ENCODE results near the gene CPNE4.

Gene CPNE4

DNA sequence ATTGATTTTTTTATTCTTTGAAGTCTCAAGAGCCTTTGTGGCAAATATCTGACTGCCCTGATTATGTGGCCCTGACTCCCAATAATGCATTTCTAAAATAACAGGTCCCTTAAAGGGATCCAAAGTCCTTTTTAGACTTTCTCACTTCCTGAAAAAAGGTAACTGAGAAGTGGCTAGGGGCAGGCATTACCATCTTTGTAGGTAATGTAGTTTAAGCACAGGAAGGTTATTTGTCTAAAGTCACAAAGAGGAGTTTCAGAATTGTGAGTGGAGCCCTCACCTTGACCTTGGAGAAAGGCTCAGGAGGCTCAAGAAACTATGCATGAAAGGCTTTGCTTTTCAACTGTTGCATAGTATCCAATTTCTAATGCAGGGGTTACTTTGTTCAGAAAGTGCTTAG is 389.2 kb downstream of the CPNE4 start:
- H3K4me3 ChIP-seq (ENCODE audit: low read depth, low read length): no peak overlapping the region
- DNase-seq (ENCODE audit: low read depth): no peak
- TF ChIP-seq, protein P1, sequence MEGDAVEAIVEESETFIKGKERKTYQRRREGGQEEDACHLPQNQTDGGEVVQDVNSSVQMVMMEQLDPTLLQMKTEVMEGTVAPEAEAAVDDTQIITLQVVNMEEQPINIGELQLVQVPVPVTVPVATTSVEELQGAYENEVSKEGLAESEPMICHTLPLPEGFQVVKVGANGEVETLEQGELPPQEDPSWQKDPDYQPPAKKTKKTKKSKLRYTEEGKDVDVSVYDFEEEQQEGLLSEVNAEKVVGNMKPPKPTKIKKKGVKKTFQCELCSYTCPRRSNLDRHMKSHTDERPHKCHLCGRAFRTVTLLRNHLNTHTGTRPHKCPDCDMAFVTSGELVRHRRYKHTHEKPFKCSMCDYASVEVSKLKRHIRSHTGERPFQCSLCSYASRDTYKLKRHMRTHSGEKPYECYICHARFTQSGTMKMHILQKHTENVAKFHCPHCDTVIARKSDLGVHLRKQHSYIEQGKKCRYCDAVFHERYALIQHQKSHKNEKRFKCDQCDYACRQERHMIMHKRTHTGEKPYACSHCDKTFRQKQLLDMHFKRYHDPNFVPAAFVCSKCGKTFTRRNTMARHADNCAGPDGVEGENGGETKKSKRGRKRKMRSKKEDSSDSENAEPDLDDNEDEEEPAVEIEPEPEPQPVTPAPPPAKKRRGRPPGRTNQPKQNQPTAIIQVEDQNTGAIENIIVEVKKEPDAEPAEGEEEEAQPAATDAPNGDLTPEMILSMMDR (IDR thresholded peaks at IDR 0.05; ENCODE audit: low read depth, low read length, missing control alignments): no peak

DNA sequence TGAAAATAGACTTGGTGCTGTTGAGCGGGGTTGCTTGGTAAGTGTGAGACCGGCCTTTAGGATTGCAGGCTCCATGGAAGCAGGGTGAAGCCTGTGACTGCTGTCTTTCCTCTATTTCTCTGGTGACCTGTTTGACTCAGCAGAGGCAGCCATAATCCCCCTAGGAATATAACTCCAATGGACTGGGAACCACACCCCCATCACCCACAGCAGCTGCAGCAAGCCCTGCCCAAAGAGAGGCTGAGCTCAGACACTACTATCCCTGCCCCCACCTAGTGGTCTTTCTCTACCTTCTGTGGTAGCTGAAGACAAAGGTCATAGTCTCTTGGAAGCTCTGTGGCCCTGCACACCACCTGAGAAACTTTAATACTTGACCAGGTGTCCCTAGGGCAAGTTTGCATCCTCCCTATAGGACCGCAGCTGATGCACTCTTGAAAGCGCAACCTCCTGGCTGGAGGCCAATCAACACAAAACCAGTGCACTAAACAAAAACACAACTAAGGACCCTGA is 398.5 kb downstream of the CPNE4 start:
- no peak for DNase-seq (ENCODE audit: low read depth)
- no peak overlapping the region for H3K4me3 ChIP-seq (ENCODE audit: low read depth, low read length)
- TF ChIP-seq, protein P1 (IDR thresholded peaks at IDR 0.05; ENCODE audit: low read depth, low read length, missing control alignments): no peak

DNA sequence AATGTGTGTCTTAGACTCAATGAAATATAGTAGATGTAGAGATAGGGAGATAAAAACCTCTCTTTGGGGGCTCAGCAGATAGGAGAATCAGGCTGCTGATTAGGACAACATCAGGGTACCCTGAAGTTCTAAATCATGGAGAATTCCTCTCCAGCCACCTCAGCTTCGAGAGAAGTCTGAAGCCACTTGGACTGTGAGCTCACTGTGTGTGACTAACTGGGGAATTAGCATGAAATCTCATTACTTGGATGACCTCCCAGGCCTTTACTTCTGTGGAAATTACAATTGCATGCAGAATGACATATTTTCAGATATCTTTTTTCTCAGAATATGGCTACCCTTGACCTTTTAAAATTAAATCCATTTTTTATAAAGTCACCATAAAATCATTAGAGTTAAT is 404.0 kb downstream of the CPNE4 start:
- TF ChIP-seq, protein P1 (IDR thresholded peaks at IDR 0.05; ENCODE audit: low read depth, low read length, missing control alignments): no peak
- DNase-seq (ENCODE audit: low read depth): no peak

DNA sequence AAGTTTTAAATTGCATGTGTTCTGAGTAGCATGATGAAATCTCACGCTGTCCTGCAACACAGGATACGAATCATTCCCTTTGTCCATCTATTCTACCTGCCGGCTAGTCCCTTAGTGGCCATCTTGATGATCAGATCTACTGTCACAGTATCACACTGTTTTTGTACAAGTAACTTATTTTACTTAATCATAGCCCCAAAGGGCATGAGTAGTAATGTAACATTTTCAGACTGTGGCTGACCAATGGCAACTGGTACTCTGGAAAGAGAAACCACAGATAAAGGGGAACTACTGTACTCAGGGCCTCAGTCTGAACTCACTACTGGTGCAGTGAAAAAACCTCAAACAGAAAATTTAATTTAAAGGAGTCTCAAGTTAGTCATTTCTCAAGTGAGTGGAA is 404.7 kb downstream of the CPNE4 start:
- no peak overlapping the region for H3K4me3 ChIP-seq (ENCODE audit: low read depth, low read length)
- TF ChIP-seq, protein P1 (IDR thresholded peaks at IDR 0.05; ENCODE audit: low read depth, low read length, missing control alignments): no peak
- DNase-seq (ENCODE audit: low read depth): peak; percentile 36

More for the DNA sequence above, 404.0 kb downstream of the CPNE4 start:
- no peak overlapping the region for H3K4me3 ChIP-seq (ENCODE audit: low read depth, low read length)

DNA sequence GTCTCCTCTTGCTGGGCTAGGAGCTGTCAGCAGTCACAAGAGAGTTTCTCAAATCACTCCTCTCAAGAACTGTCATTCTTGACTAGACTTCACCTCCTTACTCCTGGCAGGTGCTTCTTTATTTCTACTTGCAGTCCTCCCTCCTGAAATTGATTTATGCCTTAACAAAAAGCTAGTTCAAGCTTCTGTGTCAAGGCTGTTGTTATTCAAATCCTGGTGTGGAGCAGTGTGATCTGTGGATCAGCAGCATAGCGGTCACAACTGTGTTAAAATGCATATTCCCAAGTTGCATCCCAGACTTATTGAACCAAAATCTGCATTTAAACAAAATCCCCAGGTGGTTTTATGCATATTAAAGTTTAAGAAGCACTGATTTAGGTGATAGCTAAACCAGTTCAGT is 411.4 kb downstream of the CPNE4 start:
- DNase-seq (ENCODE audit: low read depth): no peak
- no peak overlapping the region for H3K4me3 ChIP-seq (ENCODE audit: low read depth, low read length)
- TF ChIP-seq, protein P1 (IDR thresholded peaks at IDR 0.05; ENCODE audit: low read depth, low read length, missing control alignments): no peak

DNA sequence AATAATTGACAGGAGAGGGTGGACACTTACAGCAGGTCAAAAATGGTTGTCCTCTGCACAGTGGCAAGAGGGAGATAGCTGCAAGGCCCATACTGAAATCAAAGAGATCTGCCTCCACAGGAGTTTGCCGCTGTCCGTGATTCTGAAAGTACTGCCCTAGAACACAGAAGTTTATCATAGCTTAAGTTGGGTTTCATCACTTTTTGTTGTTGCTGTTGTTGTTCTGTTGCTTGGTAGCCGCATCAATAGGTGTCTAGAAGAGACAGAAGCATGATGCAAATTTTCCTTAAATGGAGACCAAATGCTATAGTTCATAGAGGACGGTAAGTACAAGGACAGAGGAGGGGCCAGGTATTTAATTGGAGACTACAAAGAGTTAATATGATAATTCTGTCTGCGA is 412.1 kb downstream of the CPNE4 start:
- DNase-seq (ENCODE audit: low read depth): no peak
- TF ChIP-seq, protein P1 (IDR thresholded peaks at IDR 0.05; ENCODE audit: low read depth, low read length, missing control alignments): no peak
- H3K4me3 ChIP-seq (ENCODE audit: low read depth, low read length): no peak overlapping the region

DNA sequence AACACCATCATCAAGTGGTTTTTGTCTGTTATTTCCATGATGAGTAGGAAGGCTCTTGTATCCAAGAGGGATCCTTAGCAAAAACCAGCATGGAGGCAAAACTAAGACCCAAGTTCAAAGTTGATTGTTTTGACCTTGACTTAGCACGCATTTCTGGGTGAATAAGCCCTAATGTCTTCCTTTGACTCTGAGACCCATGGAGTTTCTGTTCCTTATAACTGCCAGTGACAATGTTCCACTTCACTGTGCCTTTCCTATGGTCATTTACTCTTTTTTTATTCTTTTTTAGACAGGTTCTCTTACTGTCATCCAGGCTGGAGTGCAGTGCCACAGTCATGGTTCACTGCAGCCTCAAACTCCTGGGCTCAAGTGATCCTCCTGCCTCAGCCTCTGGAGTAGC is 413.8 kb downstream of the CPNE4 start:
- peak; percentile 8 for DNase-seq (ENCODE audit: low read depth)
- TF ChIP-seq, protein P1 (IDR thresholded peaks at IDR 0.05; ENCODE audit: low read depth, low read length, missing control alignments): no peak
- no peak overlapping the region for H3K4me3 ChIP-seq (ENCODE audit: low read depth, low read length)
